Suppressor macrophage (primary cell): ENCODE data around the gene MINDY3.

Experiments used
- DNase-seq, 4 experiments: peaks; one replicate each; pipeline ENCODE4 v3.0.0-alpha.2; 2020 to 2022

MINDY3 gene

GRCh38 chr10:15805395-15806058 is 54.8 kb downstream of the MINDY3 start:
- DNase-seq: no peak

GRCh38 chr10:15804109-15804508 is 56.2 kb downstream of the MINDY3 start:
- DNase-seq: no peak

DNA sequence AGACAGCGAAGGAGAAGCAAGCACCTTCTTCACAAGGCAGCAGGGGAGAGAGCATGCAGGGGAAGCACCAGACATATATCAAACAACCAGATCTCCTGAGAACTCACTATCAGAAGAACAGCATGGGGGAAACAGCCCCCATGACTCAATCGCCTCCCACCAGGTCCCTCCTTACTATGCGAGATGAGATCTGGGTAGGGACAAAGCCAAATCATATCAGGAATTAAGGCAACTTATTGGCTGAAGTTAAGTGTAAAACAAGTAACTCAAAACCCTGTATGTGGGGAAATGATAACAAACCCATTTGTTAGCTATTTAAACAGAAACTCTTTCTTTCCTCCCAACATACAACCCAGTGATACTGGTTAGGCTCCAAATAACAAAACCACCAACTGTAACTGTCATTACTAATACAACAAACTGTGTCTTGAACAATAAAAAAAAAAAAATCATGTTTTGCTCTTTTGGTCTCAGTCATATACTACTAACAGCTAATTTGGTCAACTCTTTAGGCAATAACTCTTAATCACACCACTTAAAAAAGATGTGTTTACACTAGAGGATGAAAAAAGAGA is 57.8 kb downstream of the MINDY3 start:
- DNase-seq: no peak

DNA sequence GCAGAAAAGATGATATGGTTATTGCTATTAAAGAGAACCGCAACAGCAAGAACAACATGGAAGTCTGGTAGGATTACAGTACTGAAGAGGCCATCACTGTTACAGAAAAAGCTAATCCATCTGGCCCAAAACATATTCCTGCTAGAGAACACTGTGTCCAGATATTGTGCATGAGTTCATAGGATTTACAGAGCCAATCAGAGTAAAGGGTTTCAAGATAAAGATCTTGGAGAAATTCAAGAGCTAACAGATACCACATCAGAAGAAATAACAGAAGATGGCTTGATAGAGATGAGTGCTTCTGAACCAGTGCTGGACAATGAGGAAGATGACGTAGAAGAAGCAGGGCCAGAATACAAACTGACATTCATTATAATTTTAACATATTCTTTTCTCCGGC is 58.7 kb downstream of the MINDY3 start:
- no peak for DNase-seq

GRCh38 chr10:15801147-15801546 is 59.2 kb downstream of the MINDY3 start:
- DNase-seq: no peak

DNA sequence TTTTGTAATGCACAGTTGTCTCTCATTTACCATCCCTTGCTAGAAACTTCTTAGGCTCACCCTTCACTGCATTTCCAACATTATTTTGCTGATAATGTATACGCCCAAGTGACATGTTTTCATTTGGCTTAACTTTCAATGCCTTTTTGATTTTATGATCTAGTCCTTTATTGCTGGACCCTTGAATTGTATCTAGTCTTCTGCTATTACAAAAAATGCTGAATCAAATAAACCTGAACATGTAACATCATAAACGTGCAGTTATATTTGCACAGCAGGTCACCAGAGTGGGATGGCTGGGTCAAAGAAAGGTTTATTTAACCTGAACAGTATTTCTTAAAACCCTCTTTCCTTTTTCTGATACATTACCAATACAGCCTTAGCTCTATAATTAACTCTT is 63.0 kb downstream of the MINDY3 start:
- DNase-seq: no peak

DNA sequence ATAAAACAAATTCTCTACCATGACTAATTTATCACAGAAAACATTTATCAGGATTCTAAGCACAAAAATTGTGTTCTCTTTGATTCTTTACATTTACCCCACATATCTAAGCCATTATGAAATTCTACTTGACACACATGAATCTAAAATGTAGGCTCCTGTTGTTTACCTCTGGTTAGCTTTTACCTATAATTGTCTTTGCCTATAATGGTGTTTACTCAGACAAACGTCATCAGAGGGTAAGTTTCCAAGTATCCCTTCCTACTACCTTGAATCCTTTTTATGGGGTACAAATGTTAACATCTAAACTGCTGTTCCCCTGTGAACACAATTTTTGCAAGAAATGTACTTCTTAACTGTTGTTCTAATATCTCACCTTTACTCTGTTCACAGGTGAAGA is 63.5 kb downstream of the MINDY3 start:
- no peak for DNase-seq

- no peak for DNase-seq
These were observed 64.1 kb downstream of the MINDY3 start for GRCh38 chr10:15796098-15796759.

DNA sequence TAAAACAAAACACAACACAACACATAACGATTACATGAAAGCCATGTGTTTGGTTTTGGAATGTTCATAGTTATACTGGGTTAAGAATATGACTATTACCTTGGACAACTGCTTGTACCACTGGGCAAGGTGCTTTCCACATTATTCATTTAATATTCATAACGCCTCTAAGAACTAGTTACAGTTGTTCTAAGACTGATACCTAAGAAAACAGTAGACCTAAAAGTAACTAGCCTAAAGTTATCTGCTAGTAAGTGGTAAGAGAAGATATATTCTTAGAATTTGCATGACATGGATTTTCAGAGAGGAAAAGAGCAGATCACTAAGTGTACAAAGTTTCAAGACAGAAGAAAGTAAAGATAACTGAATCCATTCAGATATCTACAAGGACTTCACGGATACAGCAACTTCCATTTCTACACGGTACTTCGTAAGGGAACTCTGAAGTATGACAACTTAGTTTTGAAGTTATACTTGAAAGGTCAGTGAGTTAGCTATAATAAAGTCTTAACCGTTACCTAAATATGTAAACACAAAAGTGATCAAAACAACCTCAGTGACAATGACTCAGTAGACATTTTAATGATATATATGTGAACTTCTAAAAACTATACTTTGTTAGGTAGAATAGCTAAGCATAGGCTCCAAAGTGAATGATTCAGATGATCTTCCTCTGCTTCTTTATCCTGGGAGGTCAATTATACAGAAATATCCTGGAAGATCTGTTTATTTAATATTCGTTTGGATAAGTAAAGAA is 65.1 kb downstream of the MINDY3 start:
- DNase-seq: no peak

DNA sequence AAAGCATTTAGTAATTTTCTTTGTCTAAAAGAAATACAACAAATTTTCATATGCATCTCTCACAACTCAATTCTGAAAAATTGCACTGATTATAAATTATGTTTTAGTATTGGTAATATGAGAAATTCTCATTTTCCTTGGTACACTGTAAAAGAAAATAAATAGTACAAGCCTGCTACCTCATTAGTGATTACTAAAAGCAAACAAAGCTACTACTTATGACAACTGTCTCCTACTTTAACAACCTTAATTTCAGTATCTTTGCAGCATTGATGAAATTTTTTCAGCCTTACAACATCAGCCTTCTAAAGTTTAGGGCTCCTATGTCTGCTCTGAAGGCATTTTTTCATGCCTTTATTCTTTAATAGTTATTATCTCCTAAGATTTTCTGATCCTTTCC is 65.7 kb downstream of the MINDY3 start:
- DNase-seq: no peak

DNA sequence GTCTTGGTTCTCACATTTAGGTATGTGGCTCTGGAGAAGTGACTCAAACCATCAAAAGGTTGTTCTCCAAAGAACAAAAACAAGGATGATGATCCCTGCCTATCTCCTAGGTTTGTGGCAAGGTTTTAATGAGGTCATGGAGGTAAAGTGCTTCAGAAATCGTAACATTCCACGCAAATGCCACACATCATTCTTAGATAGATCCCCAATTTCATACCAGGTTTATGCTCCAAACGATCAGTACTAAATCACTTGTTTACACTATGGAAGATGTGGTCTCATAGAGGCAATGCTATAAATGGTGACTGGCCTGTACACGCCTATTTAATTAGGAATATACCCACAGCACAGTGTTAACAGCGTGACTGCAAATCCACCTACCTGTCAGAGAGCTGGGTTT is 66.6 kb downstream of the MINDY3 start:
- DNase-seq: no peak

DNA sequence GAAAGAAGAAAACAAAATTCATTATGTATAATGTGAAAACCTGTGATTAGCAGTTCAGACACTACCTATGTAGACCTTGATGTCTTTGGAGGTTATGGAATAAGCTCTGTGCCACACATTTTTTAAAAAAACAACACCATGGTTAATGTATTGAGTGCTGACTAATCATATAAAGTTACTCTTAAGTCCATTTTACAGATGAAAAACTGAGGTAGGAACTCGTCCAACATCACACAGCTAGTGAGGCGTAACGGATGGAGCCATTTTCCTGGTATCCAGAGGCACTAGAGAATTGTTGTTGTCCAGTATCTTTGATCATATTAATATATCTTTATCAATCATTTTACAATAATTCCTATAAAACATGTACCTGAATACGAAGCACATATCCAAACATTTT is 67.5 kb downstream of the MINDY3 start:
- no peak for DNase-seq

DNA sequence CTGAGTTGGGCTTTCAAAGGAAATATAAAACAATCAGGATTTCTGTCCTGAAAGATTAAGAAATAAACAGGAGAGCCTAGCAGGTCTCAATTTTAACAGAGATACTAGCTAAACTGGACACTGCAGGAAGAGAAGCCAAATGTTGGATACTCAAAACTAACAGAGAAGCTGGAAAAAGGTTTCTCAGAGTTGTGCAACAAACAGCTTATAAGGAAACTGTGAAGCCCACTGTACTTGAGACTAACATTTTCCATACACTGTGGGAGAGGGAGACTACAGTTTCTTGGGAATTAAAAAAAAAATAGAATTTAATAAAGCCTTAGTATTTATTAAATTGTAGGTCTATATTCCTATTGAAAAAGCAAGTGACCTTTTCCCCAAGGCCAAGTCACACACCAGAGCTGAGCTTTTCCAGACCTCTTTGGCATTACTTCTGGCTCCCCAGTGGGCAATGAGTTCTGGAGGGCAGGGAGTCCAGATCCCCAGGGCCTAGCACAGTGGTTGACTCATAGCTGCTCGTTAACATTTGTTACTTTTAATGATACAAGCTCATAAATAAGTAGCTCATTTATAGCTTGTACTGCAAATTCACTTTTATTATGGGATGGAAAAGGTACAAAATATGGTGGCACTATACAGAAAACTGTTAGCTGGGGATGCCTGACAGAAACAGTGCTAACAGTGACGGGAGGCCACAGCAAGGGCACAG is 68.3 kb downstream of the MINDY3 start:
- DNase-seq: no peak

DNA sequence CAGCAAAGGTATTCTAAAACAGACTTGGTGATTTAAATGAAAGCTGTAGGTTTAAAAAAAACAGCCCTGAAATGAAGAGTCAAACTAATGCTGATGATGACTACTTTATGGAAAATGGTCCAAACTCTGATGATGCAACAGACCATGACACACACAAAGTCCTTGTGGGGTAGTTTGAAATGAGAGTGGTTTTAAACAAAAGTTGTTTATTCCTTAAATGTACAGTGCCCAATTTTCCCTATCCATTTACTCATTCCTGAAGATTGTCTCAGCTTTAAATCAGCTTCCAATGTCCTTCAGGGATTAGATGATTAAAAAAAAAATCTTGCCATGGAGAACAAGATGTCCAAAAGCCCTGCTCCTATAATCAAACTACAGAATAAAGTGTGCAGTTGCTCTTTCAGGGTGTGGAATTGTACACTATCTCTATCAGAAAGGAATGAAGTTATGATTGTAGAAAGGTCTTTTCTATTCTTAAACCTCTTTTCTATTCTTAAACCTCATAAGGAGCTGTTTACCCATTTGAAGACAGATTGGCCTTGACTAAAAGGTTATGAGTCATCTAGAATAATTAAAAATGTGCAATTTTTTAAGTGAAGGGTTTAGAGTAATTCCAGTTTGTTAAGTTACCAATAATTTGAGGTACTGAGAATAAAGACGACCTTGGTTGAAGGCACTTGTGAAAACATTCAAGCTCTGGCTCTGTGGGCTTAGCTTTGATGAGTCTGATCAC is 70.3 kb downstream of the MINDY3 start:
- DNase-seq: peak in 1 of 4 experiments; percentile 4

GRCh38 chr10:15787426-15787825 is 72.9 kb downstream of the MINDY3 start:
- no peak for DNase-seq

DNA sequence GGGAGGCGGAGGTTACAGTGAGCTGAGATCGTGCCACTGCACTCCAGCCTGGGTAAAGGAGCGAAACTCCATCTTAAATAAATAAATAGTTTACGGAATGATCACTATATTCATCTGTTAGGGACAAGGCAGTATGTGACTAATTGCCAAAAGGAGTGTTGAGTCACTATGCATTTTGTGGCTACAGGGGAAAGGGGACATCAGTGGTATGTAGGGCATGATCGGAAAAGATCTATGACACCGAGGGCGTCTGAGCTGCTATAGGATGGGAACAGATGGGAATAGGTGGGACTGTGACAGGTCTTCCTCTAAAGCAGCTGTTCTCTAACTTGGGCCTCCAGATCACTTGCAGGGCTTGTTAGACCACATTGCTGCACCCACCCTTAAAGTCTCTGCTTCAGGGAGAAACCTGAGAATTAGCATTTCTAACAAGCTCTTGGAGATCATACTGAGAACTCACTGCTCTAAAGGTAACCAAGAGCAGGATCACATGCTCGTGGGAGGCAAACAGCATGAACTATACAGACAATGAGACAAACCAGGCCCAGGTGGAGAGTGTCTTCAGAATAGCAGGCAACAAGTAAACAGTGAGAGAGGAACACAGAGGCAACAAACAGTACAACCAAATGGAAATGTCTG is 75.5 kb downstream of the MINDY3 start:
- DNase-seq: no peak

DNA sequence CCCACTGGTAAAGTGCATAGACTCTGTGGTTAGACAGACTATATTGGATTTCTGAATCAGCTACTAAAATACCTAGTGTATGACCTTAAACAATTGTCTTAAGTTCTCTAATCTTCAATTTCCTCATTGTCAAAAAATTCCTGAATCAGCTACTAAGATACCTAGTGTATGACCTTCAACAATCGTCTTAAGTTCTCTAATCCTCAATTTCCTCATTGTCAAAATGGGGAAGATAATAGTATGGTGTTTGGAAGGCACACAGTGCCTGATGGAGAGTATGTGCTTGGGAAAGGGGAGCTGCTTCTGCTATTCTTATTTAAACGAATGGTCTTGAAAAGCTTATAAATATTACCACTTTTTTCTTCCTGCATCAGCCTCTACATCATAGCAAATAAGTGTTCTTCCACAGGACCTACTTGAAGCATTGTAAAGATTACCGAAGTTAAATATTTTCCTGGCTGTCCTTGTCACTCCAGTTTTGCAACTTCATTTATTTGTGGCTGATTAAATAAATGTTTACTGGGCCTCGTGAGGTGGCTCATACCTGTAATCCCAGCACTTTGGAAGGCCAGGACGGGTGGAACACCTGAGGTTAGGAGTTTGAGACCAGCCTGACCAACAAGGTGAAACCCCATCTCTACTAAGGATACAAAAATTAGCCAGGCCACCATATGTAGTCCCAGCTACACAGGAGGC is 76.2 kb downstream of the MINDY3 start:
- DNase-seq: peak in 3 of 4 experiments; percentile 8 to 59 (median 53)

DNA sequence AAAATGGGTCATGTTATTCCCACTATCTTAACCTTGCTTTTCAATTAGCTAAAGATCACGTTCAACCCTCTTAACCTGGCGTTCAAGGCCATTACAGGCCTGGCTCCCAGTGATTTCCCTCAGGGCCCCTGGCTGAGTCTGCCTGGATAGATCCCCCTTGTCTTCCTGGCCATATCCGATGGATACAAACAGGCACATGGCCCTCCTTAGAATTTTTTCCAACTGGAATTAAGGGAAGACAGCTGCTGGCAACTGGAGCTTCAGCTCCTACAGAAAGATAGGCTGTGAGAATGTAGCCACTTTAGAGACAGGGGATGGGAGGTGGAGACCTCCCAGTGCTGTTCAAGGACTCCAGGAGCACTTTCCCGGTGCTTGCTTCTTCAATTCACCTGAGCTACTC is 77.5 kb downstream of the MINDY3 start:
- no peak for DNase-seq

DNA sequence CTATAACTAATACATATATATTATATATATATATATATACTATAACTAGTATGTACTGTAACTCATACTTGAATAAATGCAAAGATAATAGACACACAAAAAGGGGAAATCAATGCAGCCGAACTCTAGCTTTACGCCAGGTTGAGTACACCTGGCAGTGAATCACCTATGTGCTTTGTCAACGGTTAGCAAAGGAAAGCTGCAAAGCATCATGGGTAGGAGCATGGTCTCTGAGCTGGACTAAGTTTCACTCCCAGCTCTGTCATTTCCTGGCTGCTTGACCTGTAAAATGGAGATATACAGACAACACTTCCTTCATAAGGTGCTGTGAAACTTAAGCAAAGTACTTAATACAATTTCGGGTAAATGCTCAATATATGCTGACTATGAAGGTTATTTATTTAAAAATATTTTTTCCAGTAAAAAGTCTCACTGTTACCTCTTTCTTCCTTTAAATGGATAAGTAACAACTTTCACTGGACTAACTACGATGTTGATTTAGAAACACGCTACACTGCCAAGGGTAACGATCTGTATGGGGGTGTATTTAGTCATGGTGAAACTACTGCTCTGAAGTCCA is 78.8 kb downstream of the MINDY3 start:
- no peak for DNase-seq

GRCh38 chr10:15780353-15781135 is 79.8 kb downstream of the MINDY3 start:
- no peak for DNase-seq
